B cell (primary cell): Measurements from ENCODE around the gene SLC6A2. TPM values are rescaled to one million over a fixed set of nuclear protein-coding genes. Genes with fewer than 3 reads are reported as not detected.

Source experiments
- ATAC-seq: fragments of 200-7000 bp; cut with Tn5 transposase; one replicate; pipeline ENCODE4 v1.10.0; 2021; ENCODE audit warnings: low read depth, mild to moderate bottlenecking, moderate number of reproducible peaks, moderate library complexity
- CTCF ChIA-PET: fragments of 350-600 bp; sonication (Branson Sonifier 250); formaldehyde crosslinking; loops from one replicate; lab custom pipeline; 2021; ENCODE audit warnings: antibody characterized with exemption, inconsistent platforms; lab: Charles Lee
- POLR2A ChIA-PET: fragments of 350-600 bp; sonication (Branson Sonifier 250); formaldehyde crosslinking; loops from one replicate; lab custom pipeline; 2021; ENCODE audit warnings: antibody characterized with exemption; lab: Charles Lee
- DNase-seq: peaks from one replicate; pipeline ENCODE4 v3.0.0; 2013
- H2AFZ ChIP-seq: 2 replicates; pipeline ENCODE4 v1.6.1; 2012; ENCODE audit warnings: mild to moderate bottlenecking, low read depth, low read length; ENCODE audit not compliant: insufficient read depth, poor library complexity, severe bottlenecking
- H3K27ac ChIP-seq, 2 donors: 1 replicate in 1 of 2; 2 replicates in 1 of 2; pipeline ENCODE4 v1.5.1; 2012 to 2013; ENCODE audit warnings: low read length in 2 of 2, mild to moderate bottlenecking in 2 of 2, moderate library complexity in 1 of 2
- H3K27me3 ChIP-seq, 4 experiments: fragments of 200-600 bp in 1 of 4; sonication (generic) in 1 of 4; replicated peaks in 1 of 4; 1 replicate in 2 of 4; 2 replicates in 2 of 4; pipeline versions ENCODE4 v1.6.1 to v1.7.0; 2013 to 2016; ENCODE audit warnings: low read length in 3 of 4, mild to moderate bottlenecking in 2 of 4, mixed read lengths in 1 of 4, moderate library complexity in 1 of 4; ENCODE audit not compliant: insufficient read depth in 4 of 4, control insufficient read depth in 3 of 4; ENCODE audit errors: control extremely low read depth in 1 of 4
- H3K36me3 ChIP-seq, 2 experiments: replicated peaks in 1 of 2; 1 replicate in 1 of 2; 2 replicates in 1 of 2; pipeline versions ENCODE4 v1.6.1 to v1.7.1; 2013; ENCODE audit warnings: low read length in 1 of 2; ENCODE audit not compliant: insufficient read depth in 2 of 2, control insufficient read depth in 1 of 2; ENCODE audit errors: control extremely low read depth in 1 of 2, extremely low read depth in 1 of 2
- H3K4me1 ChIP-seq, 2 donors: fragments of 200-600 bp in 1 of 2; sonication (generic) in 1 of 2; 1 replicate in 1 of 2; 2 replicates in 1 of 2; pipeline versions ENCODE4 v1.5.1 to v1.6.1; 2013 to 2017; ENCODE audit warnings: low read length in 2 of 2; ENCODE audit not compliant: control insufficient read depth in 2 of 2, insufficient read depth in 2 of 2
- H3K4me2 ChIP-seq: replicated peaks from 2 replicates; pipeline ENCODE3; 2012; ENCODE audit warnings: mild to moderate bottlenecking, low read depth, low read length; ENCODE audit not compliant: poor library complexity, severe bottlenecking
- H3K4me3 ChIP-seq, 5 experiments: fragments of 200-600 bp in 1 of 5; sonication (generic) in 1 of 5; 1 replicate in 3 of 5; 2 replicates in 2 of 5; pipeline versions ENCODE4 v1.5.1 to v1.7.0; 2011 to 2016; ENCODE audit warnings: low read length in 4 of 5, mild to moderate bottlenecking in 4 of 5, low read depth in 2 of 5, control low read depth in 1 of 5, moderate library complexity in 1 of 5; ENCODE audit not compliant: insufficient read depth in 1 of 5; ENCODE audit errors: control extremely low read depth in 1 of 5, extremely low read depth in 1 of 5
- H3K79me2 ChIP-seq: fragments of 200-600 bp; sonication (generic); one replicate; pipeline ENCODE4 v1.6.0; 2016; ENCODE audit warnings: low read length; ENCODE audit not compliant: control insufficient read depth, insufficient read depth
- H3K9ac ChIP-seq: fragments of 200-600 bp; sonication (generic); 2 replicates; pipeline ENCODE4 v1.6.1; 2017; ENCODE audit warnings: mild to moderate bottlenecking, low read length, moderate library complexity
- H3K9me3 ChIP-seq, 3 donors: one replicate each; pipeline versions ENCODE4 v1.6.1 to v1.7.1; 2013; ENCODE audit warnings: low read length in 2 of 3; ENCODE audit not compliant: control insufficient read depth in 2 of 3, insufficient read depth in 1 of 3; ENCODE audit errors: control extremely low read depth in 1 of 3
- H4K20me1 ChIP-seq: 2 replicates; pipeline ENCODE4 v1.6.0; 2012; ENCODE audit warnings: mild to moderate bottlenecking, low read length; ENCODE audit not compliant: insufficient read depth, control insufficient read depth, poor library complexity, severe bottlenecking
- H3K27ac Mint-ChIP-seq: one replicate; pipeline ENCODE4 v1.8.0; 2021; ENCODE audit warnings: mixed read lengths
- H3K27me3 Mint-ChIP-seq: one replicate; pipeline ENCODE4 v1.8.0; 2021; ENCODE audit warnings: mixed read lengths
- H3K4me1 Mint-ChIP-seq: one replicate; pipeline ENCODE4 v1.8.0; 2021; ENCODE audit warnings: mixed read lengths
- H3K4me3 Mint-ChIP-seq: one replicate; pipeline ENCODE4 v1.8.0; 2021; ENCODE audit warnings: mixed read lengths
- H3K9me3 Mint-ChIP-seq: one replicate; pipeline ENCODE4 v1.8.0; 2022; ENCODE audit warnings: mixed read lengths; ENCODE audit not compliant: insufficient read depth
- EZH2 ChIP-seq: IDR thresholded peaks from 2 replicates; pipeline ENCODE4 v1.6.1; 2012; ENCODE audit warnings: borderline replicate concordance, low read depth, mild to moderate bottlenecking, moderate library complexity, low read length; ENCODE audit not compliant: insufficient read depth, poor library complexity, severe bottlenecking
- WGBS: methylation state at CpG from one replicate; pipeline ENCODE4 v1.1.5; 2013; ENCODE audit warnings: missing lambda C conversion rate; ENCODE audit not compliant: insufficient coverage; 5-methylcytosine and 5-hydroxymethylcytosine counted together
- intact Hi-C: fragments of 100-400 bp; cut with micrococcal nuclease; formaldehyde crosslinking; loops from one replicate; pipeline ENCODE4 v1.10.0; 2022
- polyA plus RNA-seq: library from polyadenylated mRNA; depleted of rRNA; stranded (reverse); fragments of >200 nt; gene quantifications from 2 replicates; pipeline ENCODE4 v1.2.3, GENCODE V29; 2012
- total RNA-seq, 2 donors: library from RNA; stranded (reverse); fragments of 120-200 nt in 1 of 2; gene quantifications; 1 replicate in 1 of 2; 2 replicates in 1 of 2; pipeline versions ENCODE4 v1.2.3 to v1.2.4, GENCODE V29; 2013 to 2022
- TF ChIP-seq, protein P1 (sequence below): fragments of 200-600 bp; IDR thresholded peaks from one replicate; pipeline ENCODE4 v1.8.0; 2022; ENCODE audit warnings: antibody characterized with exemption, mild to moderate bottlenecking

SLC6A2 gene
- total and polyA plus RNA-seq, 2 donors (not counting 1 experiment from before 2014, with no cell fraction given), result not detected

GRCh38 chr16:55698331-55698730 is 42.5 kb downstream of the SLC6A2 start:
- no peak overlapping the region for H3K9ac ChIP-seq
- H3K4me2 ChIP-seq, result no peak overlapping the region
- ChIA-PET POLR2A (no interaction called here), CTCF (interaction anchor here (1.5 kb wide), 1 partner anchor 234 kb away, joined by 5 read pairs; no protein-coding TSS in a partner anchor)
- TF ChIP-seq, protein P1, sequence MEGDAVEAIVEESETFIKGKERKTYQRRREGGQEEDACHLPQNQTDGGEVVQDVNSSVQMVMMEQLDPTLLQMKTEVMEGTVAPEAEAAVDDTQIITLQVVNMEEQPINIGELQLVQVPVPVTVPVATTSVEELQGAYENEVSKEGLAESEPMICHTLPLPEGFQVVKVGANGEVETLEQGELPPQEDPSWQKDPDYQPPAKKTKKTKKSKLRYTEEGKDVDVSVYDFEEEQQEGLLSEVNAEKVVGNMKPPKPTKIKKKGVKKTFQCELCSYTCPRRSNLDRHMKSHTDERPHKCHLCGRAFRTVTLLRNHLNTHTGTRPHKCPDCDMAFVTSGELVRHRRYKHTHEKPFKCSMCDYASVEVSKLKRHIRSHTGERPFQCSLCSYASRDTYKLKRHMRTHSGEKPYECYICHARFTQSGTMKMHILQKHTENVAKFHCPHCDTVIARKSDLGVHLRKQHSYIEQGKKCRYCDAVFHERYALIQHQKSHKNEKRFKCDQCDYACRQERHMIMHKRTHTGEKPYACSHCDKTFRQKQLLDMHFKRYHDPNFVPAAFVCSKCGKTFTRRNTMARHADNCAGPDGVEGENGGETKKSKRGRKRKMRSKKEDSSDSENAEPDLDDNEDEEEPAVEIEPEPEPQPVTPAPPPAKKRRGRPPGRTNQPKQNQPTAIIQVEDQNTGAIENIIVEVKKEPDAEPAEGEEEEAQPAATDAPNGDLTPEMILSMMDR, result no peak
- no peak for TF ChIP-seq EZH2
- no peaks in the 10 kb centered on the region for H3K36me3 ChIP-seq
- Mint-ChIP-seq H3K9me3 (no peaks in the 10 kb centered on the region), H3K4me1 (no peaks in the 10 kb centered on the region), H3K27me3 (peaks cover 7% of the 10 kb centered on the region), H3K27ac (no peak overlapping the region), H3K4me3 (no peak overlapping the region)
- no peaks in the 10 kb centered on the region for H3K9me3 ChIP-seq
- H4K20me1 ChIP-seq, result no peaks in the 10 kb centered on the region
- WGBS, result 77% methylated on average over 5 of the region's 6 CpGs
- no peak overlapping the region for H2AFZ ChIP-seq
- no peak for ATAC-seq
- DNase-seq, result no peak
- intact Hi-C loops, result no loop called here
- H3K27ac ChIP-seq, result no peak overlapping the region
- no peaks in the 10 kb centered on the region for H3K4me1 ChIP-seq
- H3K79me2 ChIP-seq, result no peaks in the 10 kb centered on the region
- H3K27me3 ChIP-seq, result no peaks in the 10 kb centered on the region
- no peak overlapping the region for H3K4me3 ChIP-seq

DNA sequence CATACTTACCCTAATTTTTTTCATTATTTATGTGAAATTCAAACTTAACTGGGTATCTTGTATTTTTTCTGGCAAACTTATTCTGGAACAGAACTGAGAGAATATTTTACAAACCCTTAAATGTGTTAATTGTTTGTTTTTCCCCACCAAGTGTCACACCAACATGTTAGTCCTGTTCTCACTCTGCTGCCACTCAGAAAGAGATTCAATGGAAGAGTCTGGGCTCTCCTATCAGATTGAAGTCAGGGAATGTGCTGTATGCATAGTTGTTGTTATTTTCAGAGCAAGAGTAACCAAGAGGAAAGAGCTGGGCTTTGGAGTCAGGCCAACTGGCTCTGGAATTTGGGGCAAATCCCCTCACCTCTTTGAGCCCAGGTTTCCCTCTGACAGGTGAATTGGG is 43.2 kb downstream of the SLC6A2 start:
- Histone ChIP-seq H3K9me3 (no peaks in the 10 kb centered on the region), H3K79me2 (no peaks in the 10 kb centered on the region), H3K27ac (no peak overlapping the region), H3K9ac (no peak overlapping the region), H2AFZ (no peak overlapping the region), H3K27me3 (no peaks in the 10 kb centered on the region), H3K4me3 (no peak overlapping the region), H4K20me1 (no peaks in the 10 kb centered on the region), H3K4me2 (no peak overlapping the region), H3K4me1 (no peaks in the 10 kb centered on the region), H3K36me3 (no peaks in the 10 kb centered on the region)
- Mint-ChIP-seq H3K4me3 (no peak overlapping the region), H3K27ac (no peak overlapping the region), H3K4me1 (no peaks in the 10 kb centered on the region), H3K27me3 (peaks cover 9% of the 10 kb centered on the region), H3K9me3 (no peaks in the 10 kb centered on the region)
- POLR2A ChIA-PET, result no interaction called here
- ATAC-seq, result no peak
- CTCF ChIA-PET, result interaction anchor here (1.5 kb wide), 1 partner anchor 234 kb away, joined by 5 read pairs; no protein-coding TSS in a partner anchor
- DNase-seq, result no peak
- TF ChIP-seq, protein P1, result no peak
- TF ChIP-seq EZH2, result no peak
- intact Hi-C loops, result no loop called here
